Lower lobe of right lung (tissue), 2 donors: ENCODE results near the gene C3orf80. TPM values are rescaled to one million over a fixed set of nuclear protein-coding genes. Genes with fewer than 3 reads are reported as not detected.

ENCODE experiments used
- ATAC-seq, 2 donors: fragments of 200-7000 bp; cut with Tn5 transposase; one replicate each; pipeline ENCODE4 v1.9.1; 2020 to 2022; ENCODE audit warnings: mild to moderate bottlenecking in 2 of 2, moderate library complexity in 2 of 2
- DNase-seq: peaks from one replicate; pipeline ENCODE4 v3.0.0-alpha.2; 2020
- H3K27ac ChIP-seq: fragments of 200-600 bp; one replicate; pipeline ENCODE4 v1.8.0; 2022
- H3K27me3 ChIP-seq: fragments of 200-600 bp; one replicate; pipeline ENCODE4 v1.8.0; 2022; ENCODE audit warnings: low read depth
- H3K36me3 ChIP-seq: fragments of 200-600 bp; one replicate; pipeline ENCODE4 v1.8.0; 2022; ENCODE audit warnings: mild to moderate bottlenecking
- H3K4me1 ChIP-seq: fragments of 200-600 bp; one replicate; pipeline ENCODE4 v1.8.0; 2022
- H3K4me3 ChIP-seq: fragments of 200-600 bp; one replicate; pipeline ENCODE4 v1.8.0; 2022; ENCODE audit warnings: mild to moderate bottlenecking
- H3K9me3 ChIP-seq: fragments of 200-600 bp; one replicate; pipeline ENCODE4 v1.8.0; 2022
- CTCF ChIP-seq: fragments of 200-600 bp; IDR thresholded peaks from one replicate; pipeline ENCODE4 v1.8.0; 2022; ENCODE audit warnings: antibody characterized with exemption, mild to moderate bottlenecking
- intact Hi-C: fragments of 100-400 bp; cut with DNase I; formaldehyde crosslinking; loops from one replicate; pipeline ENCODE4 v1.11.0; 2022
- total RNA-seq: library from RNA; stranded (reverse); fragmentation: NEBNext Ultra II Directional; extraction: Animal tissue kit (Norgen Biotek cat#: 25700); gene quantifications from one replicate; pipeline ENCODE4 v1.2.1, GENCODE V29; 2021
- donor health status: DM: no; HTN: yes; CAD: no; lungs with severe emphysema.

C3orf80 gene
- total RNA-seq, 1 donor from 2014 or later, result 1.2 TPM

GRCh38 chr3:160183345-160184076, 41.7 kb upstream of the C3orf80 start:
- Histone ChIP-seq H3K4me3 (no peak overlapping the region), H3K36me3 (no peaks in the 10 kb centered on the region), H3K27ac (no peak overlapping the region), H3K4me1 (no peaks in the 10 kb centered on the region), H3K9me3 (no peaks in the 10 kb centered on the region), H3K27me3 (no peaks in the 10 kb centered on the region)
- no peak for TF ChIP-seq CTCF
- ATAC-seq (no peak), DNase-seq (no peak)
- intact Hi-C loops, result no loop called here

DNA sequence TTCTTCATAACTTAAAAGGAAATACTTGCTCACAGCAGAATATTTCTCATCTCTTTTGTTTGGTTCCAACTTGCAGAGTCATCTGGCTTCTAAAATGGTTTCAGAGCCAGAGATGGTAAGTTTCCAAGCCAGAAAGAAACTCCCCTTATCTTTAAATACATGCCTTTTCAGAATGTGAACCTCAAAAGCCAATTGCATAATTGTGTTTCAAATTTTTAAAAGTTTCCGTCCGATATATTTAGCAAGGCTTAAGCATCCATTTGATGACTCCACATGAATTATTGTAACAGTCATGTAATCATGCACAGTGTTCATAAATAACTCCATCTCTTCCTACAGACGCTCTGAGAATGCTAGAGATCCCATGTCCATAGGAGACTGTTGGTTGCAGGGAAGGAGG, 40.6 kb upstream of the C3orf80 start:
- no peak for DNase-seq
- H3K27ac ChIP-seq, result no peak overlapping the region
- H3K27me3 ChIP-seq, result no peaks in the 10 kb centered on the region
- no peaks in the 10 kb centered on the region for H3K36me3 ChIP-seq
- no peak overlapping the region for H3K4me3 ChIP-seq
- no peak for TF ChIP-seq CTCF
- no peak for ATAC-seq
- no peaks in the 10 kb centered on the region for H3K9me3 ChIP-seq
- intact Hi-C loops, result no loop called here
- no peaks in the 10 kb centered on the region for H3K4me1 ChIP-seq

DNA sequence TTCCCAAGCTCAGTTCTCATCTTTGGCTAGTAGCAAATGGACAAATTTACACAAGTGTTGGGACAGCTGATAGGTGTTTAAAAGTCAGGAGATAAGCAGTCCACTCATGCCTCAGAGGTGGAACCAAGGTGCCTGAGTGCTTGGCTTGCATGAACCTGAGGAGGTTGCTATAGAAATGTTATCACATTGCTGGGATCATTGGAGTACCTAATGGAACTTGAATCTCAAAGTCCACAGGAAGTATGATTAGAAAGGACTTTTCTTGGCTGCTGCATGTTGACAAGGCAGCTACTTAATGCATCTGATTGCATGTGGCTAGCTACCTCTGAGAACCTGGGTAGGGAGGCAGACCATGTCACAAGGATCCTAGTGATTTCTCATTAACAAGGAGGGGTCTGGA, 39.5 kb upstream of the C3orf80 start:
- Histone ChIP-seq H3K36me3 (no peaks in the 10 kb centered on the region), H3K4me3 (no peak overlapping the region), H3K27ac (no peak overlapping the region), H3K9me3 (no peaks in the 10 kb centered on the region), H3K4me1 (no peaks in the 10 kb centered on the region), H3K27me3 (no peaks in the 10 kb centered on the region)
- no peak for DNase-seq
- intact Hi-C loops, result no loop called here
- peak; percentile 82 to 91 for ATAC-seq
- no peak for TF ChIP-seq CTCF

DNA sequence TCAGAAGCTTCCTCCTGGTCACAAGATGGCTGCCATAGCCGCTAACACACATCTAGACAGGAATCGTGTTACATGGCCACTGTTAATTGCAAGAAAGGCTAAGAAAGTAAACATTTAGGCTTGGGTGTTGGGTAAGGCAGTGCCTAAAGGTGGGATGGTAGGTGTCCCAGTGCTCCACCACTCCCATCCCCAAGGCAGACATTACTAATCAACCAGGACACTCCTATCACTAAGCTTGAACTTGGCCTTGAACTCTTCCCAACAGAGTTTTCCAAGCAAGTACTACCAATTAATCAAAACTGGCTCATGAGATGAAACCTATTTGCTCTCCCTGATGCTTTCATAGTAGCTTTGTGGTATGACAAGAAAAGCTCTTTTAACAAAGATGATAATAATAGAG, 37.9 kb upstream of the C3orf80 start:
- ATAC-seq (no peak), DNase-seq (no peak)
- H3K4me3 ChIP-seq, result no peak overlapping the region
- H3K9me3 ChIP-seq, result no peaks in the 10 kb centered on the region
- TF ChIP-seq CTCF, result no peak
- H3K36me3 ChIP-seq, result no peaks in the 10 kb centered on the region
- intact Hi-C loops, result no loop called here
- H3K27ac ChIP-seq, result no peak overlapping the region
- H3K27me3 ChIP-seq, result no peaks in the 10 kb centered on the region
- no peaks in the 10 kb centered on the region for H3K4me1 ChIP-seq

GRCh38 chr3:160192310-160193029, 32.8 kb upstream of the C3orf80 start:
- no peak for TF ChIP-seq CTCF
- DNase-seq (no peak), ATAC-seq (no peak)
- Histone ChIP-seq H3K4me1 (no peaks in the 10 kb centered on the region), H3K36me3 (no peaks in the 10 kb centered on the region), H3K27ac (no peak overlapping the region), H3K4me3 (no peak overlapping the region), H3K9me3 (no peaks in the 10 kb centered on the region), H3K27me3 (no peaks in the 10 kb centered on the region)
- intact Hi-C loops, result no loop called here
